ENCODE results near the gene OTOR. TPM values are rescaled to one million over a fixed set of nuclear protein-coding genes. Genes with fewer than 3 reads are reported as not detected.

The OTOR gene
- total RNA-seq, 4 donors from 2014 or later, result not detected

- whole genome bisulfite sequencing, 2 donors, result 68 to 74% methylated on average over 1 of the region's 1 CpG
- no peak for TF ChIP-seq POLR2A (IDR thresholded peaks at IDR 0.05)
- TF ChIP-seq CTCF (IDR thresholded peaks at IDR 0.05), result no peak
- intact Hi-C loops (cut with DNase I; ENCODE audit: low total_unique reads), result no loop called here
- no peak overlapping the region for H3K4me3 ChIP-seq (ENCODE audit: low read depth, poor library complexity, severe bottlenecking)
- no peak for DNase-seq (ENCODE audit: low spot score in 2 of 2)
Measured at GRCh38 chr20:16785226-16785625, 37.1 kb downstream of the OTOR start.

Other genes starting within 250 kb of the OTOR start
- 10 to 100 TPM; 22.2 to 59.2 (median 31.4) TPM for gene KIF16B, start 174.9 kb upstream of the OTOR start, total RNA-seq
- gene SNRPB2, start 18.3 kb upstream of the OTOR start, total RNA-seq, result 10 to 100 TPM; 15.8 to 32.2 (median 19.7) TPM

All from lower leg skin (tissue), 4 donors.